HepG2 (cell line): ENCODE measurements around the gene KRTAP10-4.

Experiments used
- GTF2F1 ChIP-seq: fragments of 150-350 bp; IDR thresholded peaks from 2 replicates; pipeline ENCODE4 v1.6.1; 2014; ENCODE audit warnings: low read length
- MLLT10 ChIP-seq: sonication (generic); formaldehyde crosslinking; IDR thresholded peaks from 2 replicates; pipeline ENCODE4 v1.4.0; 2020; ENCODE audit warnings: missing genetic modification reagents
- POLR2AphosphoS5 ChIP-seq: IDR thresholded peaks from 2 replicates; pipeline ENCODE4 v1.6.1; 2012; ENCODE audit warnings: low read depth, low read length
- ZNF788 ChIP-seq: sonication (generic); formaldehyde crosslinking; IDR thresholded peaks from 2 replicates; pipeline ENCODE4 v1.5.0; 2020; ENCODE audit warnings: mild to moderate bottlenecking, missing genetic modification reagents, borderline replicate concordance
- TF ChIP-seq, protein P1 (sequence below): sonication (generic); formaldehyde crosslinking; IDR thresholded peaks from 2 replicates; pipeline ENCODE4 v1.5.0; 2020; ENCODE audit warnings: mild to moderate bottlenecking, missing genetic modification reagents, moderate library complexity

DNA sequence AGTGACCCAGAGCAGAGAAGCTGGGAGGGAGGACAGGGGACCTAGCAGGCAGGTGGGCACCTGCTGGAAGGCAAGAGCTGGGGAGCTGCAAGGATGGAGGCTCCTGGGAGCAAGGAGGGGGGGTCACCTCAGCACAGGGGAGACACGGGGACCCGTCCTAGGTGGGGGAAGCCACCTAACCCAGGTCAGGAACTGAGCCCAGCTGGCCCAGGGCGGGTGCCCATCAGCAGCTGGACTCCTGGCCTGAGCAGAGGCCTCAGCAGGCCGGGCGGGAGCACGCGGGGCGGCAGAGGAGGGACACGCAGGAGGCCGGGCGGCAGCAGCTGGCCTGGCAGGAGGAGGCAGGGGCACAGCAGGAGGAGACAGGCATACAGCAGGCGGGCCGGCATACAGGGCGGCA lies 34.5 kb upstream of the KRTAP10-4 start:
- no peak for TF ChIP-seq MLLT10 (CRISPR knock-in tag)
- no peak for TF ChIP-seq GTF2F1
- no peak for TF ChIP-seq ZNF788 (CRISPR knock-in tag)
- TF ChIP-seq POLR2AphosphoS5, result no peak
- TF ChIP-seq, protein P1, sequence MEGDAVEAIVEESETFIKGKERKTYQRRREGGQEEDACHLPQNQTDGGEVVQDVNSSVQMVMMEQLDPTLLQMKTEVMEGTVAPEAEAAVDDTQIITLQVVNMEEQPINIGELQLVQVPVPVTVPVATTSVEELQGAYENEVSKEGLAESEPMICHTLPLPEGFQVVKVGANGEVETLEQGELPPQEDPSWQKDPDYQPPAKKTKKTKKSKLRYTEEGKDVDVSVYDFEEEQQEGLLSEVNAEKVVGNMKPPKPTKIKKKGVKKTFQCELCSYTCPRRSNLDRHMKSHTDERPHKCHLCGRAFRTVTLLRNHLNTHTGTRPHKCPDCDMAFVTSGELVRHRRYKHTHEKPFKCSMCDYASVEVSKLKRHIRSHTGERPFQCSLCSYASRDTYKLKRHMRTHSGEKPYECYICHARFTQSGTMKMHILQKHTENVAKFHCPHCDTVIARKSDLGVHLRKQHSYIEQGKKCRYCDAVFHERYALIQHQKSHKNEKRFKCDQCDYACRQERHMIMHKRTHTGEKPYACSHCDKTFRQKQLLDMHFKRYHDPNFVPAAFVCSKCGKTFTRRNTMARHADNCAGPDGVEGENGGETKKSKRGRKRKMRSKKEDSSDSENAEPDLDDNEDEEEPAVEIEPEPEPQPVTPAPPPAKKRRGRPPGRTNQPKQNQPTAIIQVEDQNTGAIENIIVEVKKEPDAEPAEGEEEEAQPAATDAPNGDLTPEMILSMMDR, result no peak
